HG03442 (cell line): ENCODE data around the gene FGFRL1.

ENCODE experiments used
- ATAC-seq: cut with Tn5 transposase; IDR thresholded peaks from one replicate; pipeline ENCODE4 v1.9.1; 2021; ENCODE audit warnings: mild to moderate bottlenecking, moderate library complexity; ENCODE audit not compliant: unreplicated experiment

FGFRL1 gene, protein sequence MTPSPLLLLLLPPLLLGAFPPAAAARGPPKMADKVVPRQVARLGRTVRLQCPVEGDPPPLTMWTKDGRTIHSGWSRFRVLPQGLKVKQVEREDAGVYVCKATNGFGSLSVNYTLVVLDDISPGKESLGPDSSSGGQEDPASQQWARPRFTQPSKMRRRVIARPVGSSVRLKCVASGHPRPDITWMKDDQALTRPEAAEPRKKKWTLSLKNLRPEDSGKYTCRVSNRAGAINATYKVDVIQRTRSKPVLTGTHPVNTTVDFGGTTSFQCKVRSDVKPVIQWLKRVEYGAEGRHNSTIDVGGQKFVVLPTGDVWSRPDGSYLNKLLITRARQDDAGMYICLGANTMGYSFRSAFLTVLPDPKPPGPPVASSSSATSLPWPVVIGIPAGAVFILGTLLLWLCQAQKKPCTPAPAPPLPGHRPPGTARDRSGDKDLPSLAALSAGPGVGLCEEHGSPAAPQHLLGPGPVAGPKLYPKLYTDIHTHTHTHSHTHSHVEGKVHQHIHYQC

GRCh38 chr4:1011022-1011665, at the start of gene FGFRL1:
FGFRL1 (plus strand) TSS chr4:1011626; CDS start chr4:1012486, 860 bp downstream.
- peak; percentile 30 for ATAC-seq

DNA sequence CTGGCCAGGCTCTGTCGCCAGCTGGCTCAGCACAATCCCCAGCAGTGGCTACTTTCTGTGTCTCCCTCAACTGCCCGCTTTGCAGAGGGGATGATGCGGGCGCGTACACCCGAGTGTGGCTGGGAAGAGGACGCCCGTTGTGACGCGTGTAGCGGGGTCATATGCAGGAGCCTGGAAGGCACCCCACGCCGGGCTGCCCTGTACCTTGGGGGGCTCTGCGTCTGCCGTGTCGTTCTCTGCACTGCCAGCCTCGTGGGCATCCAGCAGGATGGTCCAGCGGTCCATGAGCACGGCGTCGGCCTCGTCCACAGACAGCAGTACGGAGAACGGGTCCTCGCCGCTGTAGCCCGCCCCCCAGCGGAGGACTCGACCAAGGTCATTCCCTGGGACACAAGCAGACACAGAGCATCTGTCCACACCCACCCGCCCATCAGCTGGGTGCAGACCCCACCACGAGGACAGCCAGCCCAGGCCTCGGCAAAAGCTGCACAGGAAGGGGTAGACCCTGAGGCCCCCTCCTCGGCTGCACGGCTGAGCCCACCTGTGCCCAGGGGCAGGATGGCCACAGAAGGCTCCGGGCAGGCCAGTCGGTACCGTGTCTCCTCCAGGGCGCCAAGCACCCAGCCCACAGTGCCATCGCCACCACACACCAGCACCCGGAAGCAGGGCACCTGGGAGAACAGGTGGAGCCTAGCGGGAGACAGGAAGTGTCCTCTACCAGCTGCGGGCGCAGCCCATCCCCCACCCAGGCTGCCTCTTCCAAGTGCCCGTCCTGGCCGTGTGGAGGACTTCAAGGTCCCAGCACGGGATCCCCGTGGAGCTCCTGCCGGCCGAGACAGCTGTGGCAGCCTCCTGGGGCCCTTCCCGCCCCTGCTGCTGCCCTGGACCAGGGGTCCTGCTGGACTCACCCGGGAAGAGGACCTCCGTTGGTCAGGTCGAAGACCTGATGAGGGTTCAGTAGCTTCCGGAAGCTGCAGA, 48.9 kb upstream of the FGFRL1 start:
- no peak for ATAC-seq

- no peak for ATAC-seq
These were observed 47.9 kb upstream of the FGFRL1 start for GRCh38 chr4:963276-964225.

DNA sequence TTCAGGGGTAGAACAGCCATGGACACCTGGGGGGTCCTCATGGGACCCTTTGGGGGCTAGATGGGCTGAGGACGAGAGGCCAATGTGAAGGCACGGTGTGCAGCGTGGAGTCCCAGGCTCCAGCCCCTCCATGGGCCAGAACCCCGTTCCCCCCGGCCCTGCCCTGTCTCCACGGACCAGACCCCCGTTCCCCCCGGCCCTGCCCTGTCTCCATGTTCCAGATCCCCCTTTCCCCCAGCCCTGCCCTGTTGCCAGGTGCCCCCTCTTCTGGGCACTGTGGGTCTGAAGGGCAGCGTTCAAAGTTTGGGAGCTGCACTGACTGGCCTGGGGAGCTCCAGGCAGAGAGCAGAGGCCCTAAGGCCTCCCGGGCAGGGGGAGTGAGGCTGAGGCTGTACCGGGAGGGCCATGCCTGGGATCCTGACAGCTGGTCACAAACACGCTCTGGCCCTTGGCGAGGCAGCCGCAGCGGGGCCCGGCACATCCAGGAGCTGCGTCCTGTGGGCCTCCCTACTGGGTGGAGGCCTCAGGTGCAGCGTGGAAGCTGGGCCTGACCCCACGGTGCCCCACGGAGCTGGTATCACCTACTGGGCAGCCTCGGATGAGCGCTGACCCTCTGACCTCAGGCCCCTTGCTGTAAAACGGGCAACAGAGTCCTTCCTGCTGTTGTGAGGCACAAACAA, 46.9 kb upstream of the FGFRL1 start:
- ATAC-seq = no peak

DNA sequence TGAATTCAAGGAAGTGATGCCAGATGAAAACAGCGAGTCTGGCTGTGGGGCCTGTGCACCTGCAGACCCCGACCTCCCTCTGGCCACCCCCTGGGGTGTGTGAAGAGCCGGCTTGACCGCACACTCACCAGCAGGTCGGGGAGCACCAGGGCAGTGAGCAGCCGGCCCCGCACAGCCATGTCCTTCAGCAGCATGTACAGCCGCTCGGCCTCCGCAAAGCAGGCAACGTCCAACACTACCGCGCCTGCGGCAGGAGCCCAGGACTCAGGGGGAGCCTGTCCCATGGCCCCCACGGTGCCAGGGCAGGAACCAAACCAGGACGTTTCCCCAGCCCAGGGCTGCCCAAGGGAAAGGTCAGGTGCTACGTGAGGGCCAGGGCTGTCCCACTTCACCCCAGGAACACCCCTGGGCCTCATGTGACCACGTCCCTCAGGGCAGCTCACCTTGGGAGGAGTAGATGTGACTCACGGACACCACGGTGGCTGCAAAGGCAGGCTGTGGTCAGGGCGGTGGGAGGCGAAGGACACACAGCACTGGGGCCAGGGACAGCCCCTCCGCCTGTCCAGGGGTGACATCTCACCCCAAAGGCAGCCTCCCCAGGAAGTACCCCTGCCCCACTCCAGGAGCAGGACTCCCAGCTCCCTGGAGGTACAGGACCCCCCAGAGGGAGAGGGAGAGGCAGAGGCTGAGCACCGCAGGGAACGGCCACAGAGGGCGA, 46.2 kb upstream of the FGFRL1 start:
- ATAC-seq = no peak

DNA sequence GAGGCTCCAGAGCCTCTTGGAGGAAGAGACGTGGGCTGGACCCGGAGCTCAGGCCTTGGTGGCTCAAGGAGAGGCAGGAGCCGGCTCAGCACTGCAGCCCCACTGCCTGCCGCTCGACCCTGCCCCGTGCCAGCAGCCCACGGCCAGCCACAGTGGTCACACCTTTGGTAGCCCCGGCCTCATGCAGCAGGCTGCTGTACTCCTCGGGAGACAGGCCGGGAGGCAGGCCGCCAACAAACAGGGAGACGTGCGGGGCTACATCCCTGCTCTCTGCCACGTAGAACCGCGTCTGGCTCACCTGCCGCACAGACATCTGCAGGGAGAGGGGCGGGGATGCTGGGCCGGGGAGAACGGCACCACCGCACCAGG, 45.7 kb upstream of the FGFRL1 start:
- ATAC-seq = no peak

- ATAC-seq = no peak
These were observed 44.9 kb upstream of the FGFRL1 start for GRCh38 chr4:966266-967112.

- no peak for ATAC-seq
These were observed 44.0 kb upstream of the FGFRL1 start for GRCh38 chr4:967113-968104.

DNA sequence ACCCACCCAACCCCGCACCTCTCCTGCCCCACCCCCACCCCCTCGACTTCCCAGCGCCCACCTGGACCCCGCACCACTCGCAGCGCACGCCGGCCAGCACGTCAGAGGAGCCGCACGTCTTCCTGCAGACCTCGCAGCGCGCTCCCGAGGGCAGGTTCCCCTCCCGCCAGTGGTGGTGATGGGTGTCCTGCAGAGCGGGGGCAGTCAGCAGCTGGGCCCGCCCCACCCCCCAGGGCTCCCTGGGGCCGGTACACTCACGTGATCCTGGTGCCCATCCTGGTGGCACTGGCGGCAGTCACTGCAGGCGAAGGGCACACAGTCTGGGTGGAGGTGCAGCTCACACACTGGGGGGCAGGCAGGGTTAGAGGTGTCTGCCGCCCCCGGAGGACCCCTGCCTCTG, 43.2 kb upstream of the FGFRL1 start:
- ATAC-seq = no peak

DNA sequence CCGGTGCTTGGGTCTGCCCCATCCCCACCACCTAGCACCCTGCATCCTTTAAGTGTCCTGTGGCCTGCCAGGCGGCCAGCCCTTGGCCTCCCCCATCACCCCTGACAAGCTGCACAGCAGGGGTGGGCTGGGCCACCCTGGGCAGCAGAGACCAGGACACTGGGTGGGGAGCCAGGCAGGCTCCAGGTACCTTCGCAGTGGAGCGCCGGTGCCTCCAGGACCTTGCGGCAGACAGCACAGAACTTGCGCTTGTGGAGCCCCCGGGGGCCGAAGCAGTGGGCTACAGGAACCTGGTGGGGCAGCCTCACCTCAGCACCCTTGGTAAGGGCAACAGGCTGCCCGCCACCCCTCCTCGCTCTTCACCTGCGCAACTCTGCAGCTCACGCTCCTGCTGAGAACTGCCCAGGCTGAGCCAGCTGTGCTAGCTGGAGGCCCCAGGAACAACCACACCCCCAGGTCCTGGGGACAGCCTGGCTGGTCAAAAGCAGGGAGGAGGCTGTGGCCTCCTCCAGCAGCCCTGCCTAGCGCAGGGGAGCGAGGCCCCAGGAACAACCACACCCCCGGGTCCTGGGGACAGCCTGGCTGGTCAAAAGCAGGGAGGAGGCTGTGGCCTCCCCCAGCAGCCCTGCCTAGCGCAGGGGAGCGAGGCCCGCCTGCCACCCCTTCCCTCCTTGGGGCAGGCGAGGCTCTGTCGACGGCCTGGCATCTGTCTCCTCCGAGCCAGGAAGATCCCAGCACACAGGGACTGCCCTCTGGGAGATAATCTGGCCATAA, 42.6 kb upstream of the FGFRL1 start:
- ATAC-seq = no peak

DNA sequence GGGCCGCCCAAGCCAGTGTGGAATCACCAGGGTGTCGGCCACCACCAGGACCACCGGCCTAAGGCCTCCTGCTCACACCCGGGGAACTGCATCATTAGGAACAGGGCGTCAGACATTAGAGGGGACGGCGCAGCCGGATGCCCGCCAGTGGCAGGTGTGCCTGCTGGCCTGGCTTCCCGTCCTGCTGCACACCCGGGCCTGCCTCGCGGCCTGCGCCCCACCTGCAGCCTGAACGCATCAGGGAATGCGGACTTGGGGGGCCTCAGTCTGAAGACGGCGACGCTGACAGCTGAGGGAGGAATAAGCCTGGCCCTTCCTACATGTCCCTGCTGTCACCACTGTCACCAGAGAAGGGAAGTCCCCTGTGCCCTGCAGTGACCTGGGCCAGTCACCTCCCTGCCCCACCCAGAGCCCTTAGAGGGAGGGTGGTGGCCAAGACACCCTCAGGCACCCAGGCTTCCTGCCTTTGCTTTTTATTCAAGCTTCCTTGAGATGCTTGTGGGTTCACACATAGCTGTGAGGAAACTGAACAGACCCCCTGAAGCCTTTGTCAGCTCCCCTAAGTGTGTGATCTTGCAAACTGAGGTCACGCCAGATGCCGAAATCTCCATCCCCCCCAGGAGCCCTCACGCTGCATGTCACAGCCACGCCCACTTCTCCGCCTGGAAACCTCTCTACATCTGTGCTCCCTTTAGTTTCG, 41.2 kb upstream of the FGFRL1 start:
- no peak for ATAC-seq

- no peak for ATAC-seq
These were observed 40.4 kb upstream of the FGFRL1 start for GRCh38 chr4:970854-971520.

GRCh38 chr4:971666-972500, 39.5 kb upstream of the FGFRL1 start:
- ATAC-seq = no peak
